HG02610 (cell line): ENCODE measurements around the gene DHX32.

Experiments used
- ATAC-seq: cut with Tn5 transposase; IDR thresholded peaks from one replicate; pipeline ENCODE4 v1.9.1; 2021; ENCODE audit warnings: mild to moderate bottlenecking, moderate library complexity; ENCODE audit not compliant: unreplicated experiment

Gene DHX32

GRCh38 chr10:125816548-125816947, 64.5 kb downstream of the DHX32 start:
- no peak for ATAC-seq

GRCh38 chr10:125815764-125816163, 65.3 kb downstream of the DHX32 start:
- no peak for ATAC-seq

GRCh38 chr10:125812128-125812750, 68.9 kb downstream of the DHX32 start:
- no peak for ATAC-seq

DNA sequence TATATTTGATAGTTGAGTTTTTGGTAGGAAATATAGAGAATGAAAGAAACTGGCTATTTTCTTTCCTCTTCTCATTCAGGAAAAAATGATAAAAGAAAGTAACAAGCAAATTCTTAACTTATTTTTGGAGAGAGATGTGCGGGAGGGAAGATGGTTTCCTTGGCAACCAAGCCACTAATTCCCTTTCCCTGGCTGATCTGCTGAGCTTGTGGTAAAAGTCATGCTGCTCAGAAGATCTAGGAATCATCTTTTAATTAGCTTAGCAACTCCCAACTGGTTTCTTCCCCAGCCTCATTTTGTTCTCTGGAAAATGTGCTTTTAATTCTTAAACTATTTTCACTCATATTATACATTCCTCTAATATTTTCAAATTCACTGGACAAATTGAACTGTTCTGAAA, 69.8 kb downstream of the DHX32 start:
- no peak for ATAC-seq

DNA sequence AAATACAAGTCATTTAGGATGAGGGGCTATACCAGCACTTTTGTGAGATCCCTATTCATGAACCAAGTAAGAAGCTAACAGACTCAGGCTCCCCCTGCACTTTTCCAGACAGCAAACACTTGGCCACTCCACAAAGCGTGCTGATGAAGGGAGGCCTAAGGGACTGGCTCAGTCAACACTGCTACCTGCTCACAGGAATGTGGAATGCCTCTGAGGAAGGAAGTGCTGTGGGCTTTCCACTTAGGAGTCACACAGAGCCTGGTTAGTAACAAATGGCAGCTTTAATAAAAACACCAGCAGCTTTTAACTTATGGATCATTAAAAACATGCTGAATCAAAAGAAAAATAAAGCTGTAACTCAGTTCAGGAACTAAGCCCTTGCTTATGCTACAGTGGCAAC, 73.0 kb downstream of the DHX32 start:
- no peak for ATAC-seq

DNA sequence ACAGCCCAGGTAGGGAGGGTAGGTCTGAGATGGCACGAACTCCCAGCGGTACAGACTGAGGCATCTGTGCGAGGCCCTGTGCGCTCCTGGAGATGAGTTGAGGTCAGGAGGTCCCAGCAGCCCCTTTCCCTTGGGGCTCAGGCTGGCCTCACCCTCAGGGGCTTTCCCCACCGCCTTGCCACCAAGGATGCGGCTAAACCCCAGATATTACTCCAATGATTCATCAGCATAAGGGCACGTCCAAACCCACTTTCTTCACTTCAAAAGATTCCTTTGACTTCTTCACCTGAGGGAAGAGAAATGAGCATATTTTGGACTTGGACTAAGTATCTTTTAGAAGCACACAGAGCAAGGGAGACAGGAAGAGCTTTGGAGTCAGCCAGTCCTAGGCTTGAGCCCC, 78.4 kb downstream of the DHX32 start:
- no peak for ATAC-seq

DNA sequence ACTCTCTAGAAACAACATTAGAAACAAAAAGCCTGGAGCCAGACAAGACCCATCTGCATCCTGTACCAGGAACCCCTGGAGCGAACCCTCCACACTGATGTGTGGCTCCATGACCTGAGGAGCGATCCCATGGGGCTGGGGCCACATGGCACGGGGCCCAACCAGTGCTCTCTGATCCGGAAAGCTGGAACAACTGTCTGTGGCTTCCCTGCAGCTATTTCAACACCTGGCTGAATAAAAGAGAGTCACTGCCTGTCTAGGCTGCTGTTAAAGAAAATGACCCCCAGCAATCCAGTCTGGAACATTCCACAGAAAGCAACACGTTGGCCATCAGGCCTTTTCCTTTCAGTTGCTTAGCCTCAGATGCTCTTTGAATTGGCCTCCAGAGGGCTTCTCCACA, 79.0 kb downstream of the DHX32 start:
- no peak for ATAC-seq

- no peak for ATAC-seq
Measured at GRCh38 chr10:125801574-125801973, 79.5 kb downstream of the DHX32 start.

DNA sequence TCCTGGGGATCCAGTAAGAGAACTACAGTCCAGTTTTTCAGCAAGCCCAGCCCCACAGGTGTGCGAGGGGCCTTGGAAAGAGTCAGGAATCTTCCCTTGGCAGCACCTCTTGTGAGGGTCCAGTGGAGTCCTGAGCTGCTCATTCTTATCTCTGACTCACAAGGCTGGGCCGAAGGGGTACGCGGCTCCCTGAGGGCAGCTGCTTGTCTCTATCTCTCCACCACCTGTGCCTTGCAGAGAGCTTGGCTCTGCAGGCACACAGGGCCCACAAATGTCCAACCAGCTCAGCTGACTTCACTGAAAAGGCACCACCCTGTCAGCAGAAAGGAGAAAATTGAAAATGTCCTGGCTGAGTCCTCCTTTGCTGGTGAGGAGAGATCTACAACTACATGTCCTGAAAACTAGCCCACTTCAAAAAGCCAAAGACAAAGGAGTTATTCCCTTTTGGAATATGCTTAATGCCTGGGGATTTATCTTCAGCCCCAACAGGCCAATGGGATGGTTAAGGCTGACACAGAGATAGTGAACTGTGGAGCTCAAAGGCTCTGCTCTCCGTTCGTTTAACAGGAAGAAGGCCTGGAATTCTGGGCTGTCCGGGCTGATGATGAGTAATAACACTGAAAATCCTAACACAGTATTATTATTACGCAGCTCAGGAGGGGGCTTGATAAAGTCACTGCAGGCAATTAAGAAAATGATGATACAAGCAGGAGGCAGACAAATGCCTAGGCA, 81.5 kb downstream of the DHX32 start:
- no peak for ATAC-seq

GRCh38 chr10:125797994-125798662, 83.0 kb downstream of the DHX32 start:
- ATAC-seq, result no peak

- ATAC-seq, result no peak
Measured at GRCh38 chr10:125797424-125797823, 83.7 kb downstream of the DHX32 start.

DNA sequence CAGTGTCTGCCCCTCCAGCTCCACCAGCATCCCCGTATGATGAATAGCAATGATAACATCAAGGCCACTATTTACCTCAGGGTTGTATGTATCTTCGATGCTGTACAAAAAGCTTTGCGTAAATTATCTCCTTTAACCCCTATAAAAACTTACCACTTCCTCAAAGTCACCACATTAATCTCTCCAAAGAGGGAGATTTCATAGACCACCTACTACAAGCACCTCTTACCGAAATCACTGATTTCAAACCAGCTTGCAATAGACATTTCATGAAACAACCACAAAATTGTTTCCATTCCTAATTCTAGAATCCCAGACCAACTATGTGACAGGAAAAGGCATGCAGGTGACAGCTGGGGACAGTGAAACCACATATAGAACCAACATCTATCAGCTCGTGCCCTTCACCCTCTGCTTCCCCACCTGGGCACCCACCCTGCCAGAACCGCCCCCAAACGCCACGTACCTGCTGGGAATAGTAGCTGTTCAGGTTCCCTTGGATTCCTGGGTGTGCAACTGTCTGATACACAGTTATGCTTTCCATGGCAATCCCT, 85.4 kb downstream of the DHX32 start:
- ATAC-seq, result no peak

- no peak for ATAC-seq
Measured at GRCh38 chr10:125795128-125795527, 86.0 kb downstream of the DHX32 start.

- no peak for ATAC-seq
Measured at GRCh38 chr10:125792342-125793300, 88.5 kb downstream of the DHX32 start.

- no peak for ATAC-seq
Measured at GRCh38 chr10:125788156-125789034, 92.7 kb downstream of the DHX32 start.
